ENCODE results near the gene UPK3A. TPM values are rescaled to one million over a fixed set of nuclear protein-coding genes. Genes with fewer than 3 reads are reported as not detected.
A peak's percentile ranks its signal among the peaks of the same experiment; 100 is the strongest.

UPK3A gene
- polyA plus RNA-seq, 3 donors: 6.0 to 19.0 (median 14.0) TPM

DNA sequence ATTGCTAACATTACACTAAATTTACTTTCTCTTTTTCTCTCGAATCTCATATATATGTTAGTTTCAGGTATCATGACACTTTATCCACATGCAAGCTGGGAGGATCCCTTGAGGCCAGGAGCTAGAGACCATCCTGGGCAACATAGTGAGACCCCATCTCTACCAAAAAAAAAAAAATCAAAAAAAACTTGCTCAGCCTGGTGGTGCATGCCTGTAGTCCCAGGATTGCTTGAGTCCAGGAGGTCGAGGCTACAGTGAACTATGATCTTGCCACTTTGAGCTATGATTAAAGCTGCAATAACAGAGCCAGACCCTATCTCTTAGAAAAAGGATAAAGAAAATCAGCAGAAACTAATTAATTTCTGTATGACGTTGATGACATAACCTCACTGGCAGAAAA, 3.7 kb upstream of the UPK3A start:
- Histone ChIP-seq H3K27ac (ENCODE audit: low read depth in 1 of 2, low read length in 2 of 2) (peak overlapping the region in 1 of 2 donors; percentile 84), H4K20me1 (ENCODE audit: insufficient read depth, low read length) (no peaks in the 10 kb centered on the region), H3K79me2 (ENCODE audit: insufficient read depth, low read length) (no peaks in the 10 kb centered on the region), H3K36me3 (replicated peaks in 1 of 2; ENCODE audit: control insufficient read depth in 1 of 2, insufficient read depth in 2 of 2, low read length in 2 of 2) (no peaks in the 10 kb centered on the region), H3K9me3 (replicated peaks in 1 of 2; ENCODE audit: control insufficient read depth in 1 of 2, insufficient read depth in 1 of 2, low read length in 2 of 2) (no peaks in the 10 kb centered on the region), H2AFZ (ENCODE audit: insufficient read depth, low read depth, low read length, poor library complexity, severe bottlenecking) (no peak overlapping the region), H3K4me2 (replicated peaks; ENCODE audit: extremely low read depth, low read length, poor library complexity, severe bottlenecking) (no peak overlapping the region), H3K4me1 (ENCODE audit: control insufficient read depth in 1 of 2, insufficient read depth in 2 of 2, low read length in 2 of 2) (peaks cover 44 to 55% of the 10 kb centered on the region in 2 donors), H3K9ac (ENCODE audit: insufficient read depth, low read length, poor library complexity, severe bottlenecking) (no peak overlapping the region), H3K27me3 (ENCODE audit: control insufficient read depth in 2 of 2, insufficient read depth in 2 of 2, low read length in 2 of 2) (no peaks in the 10 kb centered on the region), H3K4me3 (replicated peaks in 1 of 3; ENCODE audit: low read depth in 2 of 3, low read length in 3 of 3) (no peak overlapping the region)
- H3K36me3 Mint-ChIP-seq: no peaks in the 10 kb centered on the region
- WGBS (ENCODE audit: insufficient coverage): 83% methylated on average over 1 of the region's 3 CpGs
- H3K4me1 Mint-ChIP-seq: peaks cover 52% of the 10 kb centered on the region
- TF ChIP-seq, protein P1, sequence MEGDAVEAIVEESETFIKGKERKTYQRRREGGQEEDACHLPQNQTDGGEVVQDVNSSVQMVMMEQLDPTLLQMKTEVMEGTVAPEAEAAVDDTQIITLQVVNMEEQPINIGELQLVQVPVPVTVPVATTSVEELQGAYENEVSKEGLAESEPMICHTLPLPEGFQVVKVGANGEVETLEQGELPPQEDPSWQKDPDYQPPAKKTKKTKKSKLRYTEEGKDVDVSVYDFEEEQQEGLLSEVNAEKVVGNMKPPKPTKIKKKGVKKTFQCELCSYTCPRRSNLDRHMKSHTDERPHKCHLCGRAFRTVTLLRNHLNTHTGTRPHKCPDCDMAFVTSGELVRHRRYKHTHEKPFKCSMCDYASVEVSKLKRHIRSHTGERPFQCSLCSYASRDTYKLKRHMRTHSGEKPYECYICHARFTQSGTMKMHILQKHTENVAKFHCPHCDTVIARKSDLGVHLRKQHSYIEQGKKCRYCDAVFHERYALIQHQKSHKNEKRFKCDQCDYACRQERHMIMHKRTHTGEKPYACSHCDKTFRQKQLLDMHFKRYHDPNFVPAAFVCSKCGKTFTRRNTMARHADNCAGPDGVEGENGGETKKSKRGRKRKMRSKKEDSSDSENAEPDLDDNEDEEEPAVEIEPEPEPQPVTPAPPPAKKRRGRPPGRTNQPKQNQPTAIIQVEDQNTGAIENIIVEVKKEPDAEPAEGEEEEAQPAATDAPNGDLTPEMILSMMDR (IDR thresholded peaks at IDR 0.05): no peak
- no peak overlapping the region for H3K4me3 Mint-ChIP-seq
- no peak for DNase-seq
- intact Hi-C loops (cut with micrococcal nuclease): no loop called here
- peak overlapping the region in 6 of 7 donors; percentile 55 to 95 (median 90) for H3K27ac Mint-ChIP-seq
- peaks cover 2 to 8% (median 7%) of the 10 kb centered on the region in 3 donors for H3K27me3 Mint-ChIP-seq (ENCODE audit: low read depth in 3 of 3)
- peaks cover 0 to 5% (median 2%) of the 10 kb centered on the region in 7 donors for H3K9me3 Mint-ChIP-seq

DNA sequence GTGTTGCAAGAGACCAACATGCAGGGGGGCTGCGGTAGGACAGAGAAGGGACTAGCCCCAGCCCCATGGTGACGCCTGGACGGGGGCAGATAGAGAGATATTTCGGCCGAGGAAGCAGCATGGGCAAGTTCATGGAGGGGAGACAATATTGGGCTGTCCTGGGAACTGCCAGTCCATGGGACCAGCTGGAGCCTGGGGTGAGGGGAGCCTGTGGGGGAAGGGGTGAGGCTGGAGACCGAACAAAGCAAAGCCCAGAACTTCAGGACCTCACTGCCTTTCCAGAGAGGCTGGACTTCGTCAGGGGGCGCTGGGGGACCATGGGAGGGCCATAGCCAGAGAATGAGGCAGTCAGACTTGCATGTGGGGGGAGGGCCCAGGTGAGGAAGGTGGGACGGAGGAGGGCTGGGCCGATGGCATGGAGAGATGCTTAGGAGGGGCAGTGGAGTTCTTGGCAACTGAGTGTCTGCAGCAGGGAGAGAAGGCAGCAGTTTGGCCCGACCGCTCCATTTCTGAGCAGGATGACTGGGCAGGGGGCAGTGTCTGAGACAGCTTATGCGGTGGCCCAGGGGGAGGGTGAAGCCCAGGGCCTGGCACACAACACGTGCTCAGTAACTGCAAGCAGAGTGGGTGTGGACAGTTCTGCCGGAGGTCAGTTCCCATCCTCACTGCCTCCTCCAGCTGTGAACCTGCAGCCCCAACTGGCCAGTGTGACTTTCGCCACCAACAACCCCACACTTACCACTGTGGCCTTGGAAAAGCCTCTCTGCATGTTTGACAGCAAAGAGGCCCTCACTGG, 712 bp downstream of the UPK3A start:
- peaks cover 0 to 8% (median 2%) of the 10 kb centered on the region in 7 donors for H3K9me3 Mint-ChIP-seq
- H3K27ac Mint-ChIP-seq: peak overlapping the region; percentile 62 to 93 (median 85)
- Histone ChIP-seq H3K27ac (ENCODE audit: low read depth in 1 of 2, low read length in 2 of 2) (peak overlapping the region; percentile 41 to 69), H4K20me1 (ENCODE audit: insufficient read depth, low read length) (no peaks in the 10 kb centered on the region), H3K9ac (ENCODE audit: insufficient read depth, low read length, poor library complexity, severe bottlenecking) (peak overlapping the region; percentile 54), H3K9me3 (replicated peaks in 1 of 2; ENCODE audit: control insufficient read depth in 1 of 2, insufficient read depth in 1 of 2, low read length in 2 of 2) (no peaks in the 10 kb centered on the region), H3K27me3 (ENCODE audit: control insufficient read depth in 2 of 2, insufficient read depth in 2 of 2, low read length in 2 of 2) (no peaks in the 10 kb centered on the region), H2AFZ (ENCODE audit: insufficient read depth, low read depth, low read length, poor library complexity, severe bottlenecking) (peak overlapping the region; percentile 78), H3K4me3 (replicated peaks in 1 of 3; ENCODE audit: low read depth in 2 of 3, low read length in 3 of 3) (peak overlapping the region; percentile 29 to 76 (median 44)), H3K36me3 (replicated peaks in 1 of 2; ENCODE audit: control insufficient read depth in 1 of 2, insufficient read depth in 2 of 2, low read length in 2 of 2) (no peaks in the 10 kb centered on the region), H3K4me2 (replicated peaks; ENCODE audit: extremely low read depth, low read length, poor library complexity, severe bottlenecking) (peak overlapping the region; percentile 88), H3K79me2 (ENCODE audit: insufficient read depth, low read length) (no peaks in the 10 kb centered on the region), H3K4me1 (ENCODE audit: control insufficient read depth in 1 of 2, insufficient read depth in 2 of 2, low read length in 2 of 2) (peaks cover 70 to 80% of the 10 kb centered on the region in 2 donors)
- WGBS (ENCODE audit: insufficient coverage): 56% methylated on average over 14 of the region's 16 CpGs
- no peaks in the 10 kb centered on the region for H3K36me3 Mint-ChIP-seq
- H3K4me3 Mint-ChIP-seq: peak overlapping the region; percentile 69 to 88
- TF ChIP-seq, protein P1 (IDR thresholded peaks at IDR 0.05): no peak
- H3K27me3 Mint-ChIP-seq (ENCODE audit: low read depth in 3 of 3): peaks cover 2 to 7% (median 4%) of the 10 kb centered on the region in 3 donors
- DNase-seq: peak in 2 of 3 donors; percentile 27 to 56
- intact Hi-C loops (cut with micrococcal nuclease): loop anchor here in 1 of 2 donors (2.0 kb wide), 1 partner anchor 23 kb away; the partner anchor contains the start of gene FAM118A
- H3K4me1 Mint-ChIP-seq: peaks cover 44% of the 10 kb centered on the region
